SK-N-SH treated with all-trans-retinoic acid at 6 μM for 48 hours (cell line): Measurements from ENCODE around the gene SMC4.

Experiments used
- ATAC-seq: fragments of 200-7000 bp; cut with Tn5 transposase; 3 replicates; pipeline ENCODE4 v1.9.1; 2020; ENCODE audit warnings: mild to moderate bottlenecking, moderate library complexity
- ARNTL ChIP-seq: fragments of 450-650 bp; formaldehyde crosslinking; IDR thresholded peaks from 2 replicates; pipeline ENCODE4 v1.5.0; 2020; ENCODE audit warnings: low read depth, mild to moderate bottlenecking, moderate library complexity, borderline replicate concordance
- BACH2 ChIP-seq: fragments of 250-450 bp; sonication (Bioruptor Pico); IDR thresholded peaks from 2 replicates; pipeline ENCODE4 v1.9.0; 2021; ENCODE audit warnings: mild to moderate bottlenecking, borderline replicate concordance
- CSDC2 ChIP-seq: fragments of 250-450 bp; sonication (Bioruptor Pico); IDR thresholded peaks from 2 replicates; pipeline ENCODE4 v1.5.0; 2020; ENCODE audit warnings: mild to moderate bottlenecking, moderate library complexity
- ESRRG ChIP-seq: fragments of 250-450 bp; sonication (Bioruptor Pico); IDR thresholded peaks from 2 replicates; pipeline ENCODE4 v1.6.1; 2021; ENCODE audit warnings: mild to moderate bottlenecking
- GLIS3 ChIP-seq: fragments of 250-450 bp; sonication (Bioruptor Pico); IDR thresholded peaks from 2 replicates; pipeline ENCODE4 v1.5.0; 2020; ENCODE audit warnings: mild to moderate bottlenecking, moderate library complexity
- ISL1 ChIP-seq: fragments of 250-450 bp; sonication (Bioruptor Pico); IDR thresholded peaks from 2 replicates; pipeline ENCODE4 v2.1.2; 2022; ENCODE audit warnings: mild to moderate bottlenecking, moderate library complexity
- OSR1 ChIP-seq: fragments of 250-450 bp; sonication (Bioruptor Pico); IDR thresholded peaks from 2 replicates; pipeline ENCODE4 v1.8.0; 2022; ENCODE audit warnings: moderate library complexity, mild to moderate bottlenecking, inconsistent platforms
- PPARA ChIP-seq: fragments of 250-450 bp; sonication (Bioruptor Pico); IDR thresholded peaks from 2 replicates; pipeline ENCODE4 v1.5.0; 2020; ENCODE audit warnings: mild to moderate bottlenecking, borderline replicate concordance
- RARB ChIP-seq: fragments of 250-450 bp; sonication (Bioruptor Pico); IDR thresholded peaks from 2 replicates; pipeline ENCODE4 v1.8.0; 2021; ENCODE audit warnings: mild to moderate bottlenecking, moderate library complexity
- SNAI2 ChIP-seq: fragments of 250-450 bp; sonication (Bioruptor Pico); IDR thresholded peaks from 2 replicates; pipeline ENCODE4 v1.5.0; 2020; ENCODE audit warnings: mild to moderate bottlenecking, moderate library complexity
- TCF4 ChIP-seq: fragments of 250-450 bp; sonication (Bioruptor Pico); IDR thresholded peaks from 2 replicates; pipeline ENCODE4 v1.8.0; 2021; ENCODE audit warnings: mild to moderate bottlenecking, moderate library complexity, borderline replicate concordance
- TOX ChIP-seq: fragments of 250-450 bp; sonication (Bioruptor Pico); IDR thresholded peaks from 2 replicates; pipeline ENCODE4 v1.8.0; 2021; ENCODE audit warnings: mild to moderate bottlenecking, moderate library complexity, borderline replicate concordance
- ZC3H10 ChIP-seq: fragments of 250-450 bp; sonication (Bioruptor Pico); IDR thresholded peaks from 2 replicates; pipeline ENCODE4 v1.5.1; 2021; ENCODE audit warnings: mild to moderate bottlenecking, moderate library complexity
- ZFP3 ChIP-seq: fragments of 250-450 bp; sonication (Bioruptor Pico); IDR thresholded peaks from 2 replicates; pipeline ENCODE4 v1.5.0; 2020; ENCODE audit warnings: mild to moderate bottlenecking, moderate library complexity
- ZFP30 ChIP-seq: fragments of 450-650 bp; formaldehyde crosslinking; IDR thresholded peaks from 2 replicates; pipeline ENCODE4 v1.5.0; 2022; ENCODE audit warnings: mild to moderate bottlenecking, moderate library complexity
- ZNF565 ChIP-seq: fragments of 450-650 bp; formaldehyde crosslinking; conservative IDR thresholded peaks from 2 replicates; pipeline ENCODE4 v1.5.0; 2020; ENCODE audit warnings: low read depth, mild to moderate bottlenecking, moderate library complexity
- ZNF70 ChIP-seq: fragments of 450-650 bp; formaldehyde crosslinking; IDR thresholded peaks from 2 replicates; pipeline ENCODE4 v1.5.0; 2020; ENCODE audit warnings: mild to moderate bottlenecking, moderate library complexity
- ZNF8 ChIP-seq: fragments of 450-650 bp; formaldehyde crosslinking; IDR thresholded peaks from 2 replicates; pipeline ENCODE4 v1.5.0; 2020; ENCODE audit warnings: mild to moderate bottlenecking, moderate library complexity
- TF ChIP-seq, protein P1 (sequence below): fragments of 250-450 bp; sonication (Bioruptor Pico); IDR thresholded peaks from 2 replicates; pipeline ENCODE4 v1.8.0; 2020; ENCODE audit warnings: mild to moderate bottlenecking, moderate library complexity, borderline replicate concordance
- TF ChIP-seq, protein P2 (sequence below): fragments of 250-450 bp; sonication (Bioruptor Pico); IDR thresholded peaks from 2 replicates; pipeline ENCODE4 v1.8.0; 2021; ENCODE audit warnings: low read depth, mild to moderate bottlenecking, moderate library complexity, borderline replicate concordance
- TF ChIP-seq, protein P3 (sequence below): fragments of 250-450 bp; sonication (Bioruptor Pico); IDR thresholded peaks from 2 replicates; pipeline ENCODE4 v1.5.1; 2021; ENCODE audit warnings: mild to moderate bottlenecking, moderate library complexity
- TF ChIP-seq, protein P4 (sequence below): fragments of 250-450 bp; sonication (Bioruptor Pico); IDR thresholded peaks from 2 replicates; pipeline ENCODE4 v1.5.0; 2020; ENCODE audit warnings: mild to moderate bottlenecking, moderate library complexity
- TF ChIP-seq, protein P5 (sequence below): fragments of 250-450 bp; sonication (Bioruptor Pico); IDR thresholded peaks from 2 replicates; pipeline ENCODE4 v1.5.1; 2020; ENCODE audit warnings: low read depth, mild to moderate bottlenecking, moderate library complexity

Gene SMC4

DNA sequence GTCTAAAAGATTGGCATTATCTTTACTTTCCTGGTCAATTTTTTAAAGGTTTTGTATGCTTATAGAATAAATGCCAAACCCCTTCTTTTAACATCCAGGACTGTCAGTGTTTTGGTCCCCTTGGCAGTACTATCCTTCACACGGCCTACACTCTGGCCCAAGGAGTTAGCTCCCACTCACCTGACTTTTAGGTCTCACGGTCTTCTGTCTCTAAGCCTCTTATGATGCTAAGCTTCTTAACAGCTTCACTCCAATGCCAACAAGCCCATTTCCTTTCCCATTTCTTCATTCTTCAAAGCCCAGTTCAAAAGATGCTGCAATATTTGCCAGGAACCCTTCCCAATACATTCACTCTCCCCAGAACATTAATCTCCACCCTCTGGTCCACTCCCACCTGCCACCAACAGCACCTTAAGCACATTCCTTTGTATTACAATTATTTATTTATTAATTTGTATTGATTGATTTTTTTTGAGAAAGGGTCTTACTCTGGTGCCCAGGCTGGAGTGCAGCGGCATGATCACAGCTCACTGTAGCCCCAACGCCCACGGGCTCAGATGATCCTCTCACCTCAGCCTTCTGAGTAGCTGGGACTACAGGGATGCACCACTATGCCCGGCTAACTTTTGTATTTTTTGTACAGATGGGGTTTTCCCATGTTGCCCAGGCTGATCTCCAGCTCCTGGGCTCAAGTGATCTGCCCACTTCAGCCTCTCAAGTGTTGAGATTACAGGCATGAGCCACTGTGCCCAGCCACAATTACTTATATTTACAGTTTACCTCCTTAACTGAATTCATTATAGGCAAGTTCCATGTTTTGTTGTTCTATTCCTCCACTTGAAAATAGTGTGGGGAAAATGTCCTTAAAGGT, 28.2 kb upstream of the SMC4 start:
- ATAC-seq: no peak
- TF ChIP-seq ZNF8 (CRISPR knock-in tag): no peak
- TF ChIP-seq CSDC2 (CRISPR knock-in tag): no peak
- no peak for TF ChIP-seq BACH2 (CRISPR knock-in tag)
- no peak for TF ChIP-seq ZFP30 (CRISPR knock-in tag)

DNA sequence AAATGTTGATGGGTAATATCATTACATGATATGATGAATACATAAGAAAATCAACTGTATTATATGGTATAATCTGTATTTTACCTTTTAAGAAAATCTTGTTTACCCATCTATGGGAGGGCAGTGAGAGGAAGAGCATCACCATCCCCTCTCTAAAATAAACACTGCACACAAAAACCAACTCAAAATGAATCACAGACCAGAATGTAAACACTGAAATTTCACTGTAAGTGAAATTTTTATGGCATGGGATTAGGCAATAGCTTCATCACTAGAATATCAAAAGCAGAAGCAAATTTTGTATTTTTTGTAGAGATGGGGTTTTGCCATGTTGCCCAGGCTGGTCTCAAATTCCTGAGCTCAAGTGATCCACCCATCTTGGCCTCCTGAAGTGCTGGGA, 26.7 kb upstream of the SMC4 start:
- ATAC-seq: no peak
- TF ChIP-seq, protein P1, sequence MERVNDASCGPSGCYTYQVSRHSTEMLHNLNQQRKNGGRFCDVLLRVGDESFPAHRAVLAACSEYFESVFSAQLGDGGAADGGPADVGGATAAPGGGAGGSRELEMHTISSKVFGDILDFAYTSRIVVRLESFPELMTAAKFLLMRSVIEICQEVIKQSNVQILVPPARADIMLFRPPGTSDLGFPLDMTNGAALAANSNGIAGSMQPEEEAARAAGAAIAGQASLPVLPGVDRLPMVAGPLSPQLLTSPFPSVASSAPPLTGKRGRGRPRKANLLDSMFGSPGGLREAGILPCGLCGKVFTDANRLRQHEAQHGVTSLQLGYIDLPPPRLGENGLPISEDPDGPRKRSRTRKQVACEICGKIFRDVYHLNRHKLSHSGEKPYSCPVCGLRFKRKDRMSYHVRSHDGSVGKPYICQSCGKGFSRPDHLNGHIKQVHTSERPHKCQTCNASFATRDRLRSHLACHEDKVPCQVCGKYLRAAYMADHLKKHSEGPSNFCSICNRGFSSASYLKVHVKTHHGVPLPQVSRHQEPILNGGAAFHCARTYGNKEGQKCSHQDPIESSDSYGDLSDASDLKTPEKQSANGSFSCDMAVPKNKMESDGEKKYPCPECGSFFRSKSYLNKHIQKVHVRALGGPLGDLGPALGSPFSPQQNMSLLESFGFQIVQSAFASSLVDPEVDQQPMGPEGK (CRISPR knock-in tag): no peak
- TF ChIP-seq, protein P2, sequence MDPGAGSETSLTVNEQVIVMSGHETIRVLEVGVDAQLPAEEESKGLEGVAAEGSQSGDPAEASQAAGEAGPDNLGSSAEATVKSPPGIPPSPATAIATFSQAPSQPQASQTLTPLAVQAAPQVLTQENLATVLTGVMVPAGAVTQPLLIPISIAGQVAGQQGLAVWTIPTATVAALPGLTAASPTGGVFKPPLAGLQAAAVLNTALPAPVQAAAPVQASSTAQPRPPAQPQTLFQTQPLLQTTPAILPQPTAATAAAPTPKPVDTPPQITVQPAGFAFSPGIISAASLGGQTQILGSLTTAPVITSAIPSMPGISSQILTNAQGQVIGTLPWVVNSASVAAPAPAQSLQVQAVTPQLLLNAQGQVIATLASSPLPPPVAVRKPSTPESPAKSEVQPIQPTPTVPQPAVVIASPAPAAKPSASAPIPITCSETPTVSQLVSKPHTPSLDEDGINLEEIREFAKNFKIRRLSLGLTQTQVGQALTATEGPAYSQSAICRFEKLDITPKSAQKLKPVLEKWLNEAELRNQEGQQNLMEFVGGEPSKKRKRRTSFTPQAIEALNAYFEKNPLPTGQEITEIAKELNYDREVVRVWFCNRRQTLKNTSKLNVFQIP (CRISPR knock-in tag): no peak
- no peak for TF ChIP-seq OSR1 (CRISPR knock-in tag)
- TF ChIP-seq, protein P3, sequence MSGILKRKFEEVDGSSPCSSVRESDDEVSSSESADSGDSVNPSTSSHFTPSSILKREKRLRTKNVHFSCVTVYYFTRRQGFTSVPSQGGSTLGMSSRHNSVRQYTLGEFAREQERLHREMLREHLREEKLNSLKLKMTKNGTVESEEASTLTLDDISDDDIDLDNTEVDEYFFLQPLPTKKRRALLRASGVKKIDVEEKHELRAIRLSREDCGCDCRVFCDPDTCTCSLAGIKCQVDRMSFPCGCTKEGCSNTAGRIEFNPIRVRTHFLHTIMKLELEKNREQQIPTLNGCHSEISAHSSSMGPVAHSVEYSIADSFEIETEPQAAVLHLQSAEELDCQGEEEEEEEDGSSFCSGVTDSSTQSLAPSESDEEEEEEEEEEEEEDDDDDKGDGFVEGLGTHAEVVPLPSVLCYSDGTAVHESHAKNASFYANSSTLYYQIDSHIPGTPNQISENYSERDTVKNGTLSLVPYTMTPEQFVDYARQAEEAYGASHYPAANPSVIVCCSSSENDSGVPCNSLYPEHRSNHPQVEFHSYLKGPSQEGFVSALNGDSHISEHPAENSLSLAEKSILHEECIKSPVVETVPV (CRISPR knock-in tag): no peak
- TF ChIP-seq ZC3H10 (CRISPR knock-in tag): no peak
- no peak for TF ChIP-seq ISL1 (CRISPR knock-in tag)
- no peak for TF ChIP-seq BACH2 (CRISPR knock-in tag)
- TF ChIP-seq TOX (CRISPR knock-in tag): no peak
- TF ChIP-seq, protein P4, sequence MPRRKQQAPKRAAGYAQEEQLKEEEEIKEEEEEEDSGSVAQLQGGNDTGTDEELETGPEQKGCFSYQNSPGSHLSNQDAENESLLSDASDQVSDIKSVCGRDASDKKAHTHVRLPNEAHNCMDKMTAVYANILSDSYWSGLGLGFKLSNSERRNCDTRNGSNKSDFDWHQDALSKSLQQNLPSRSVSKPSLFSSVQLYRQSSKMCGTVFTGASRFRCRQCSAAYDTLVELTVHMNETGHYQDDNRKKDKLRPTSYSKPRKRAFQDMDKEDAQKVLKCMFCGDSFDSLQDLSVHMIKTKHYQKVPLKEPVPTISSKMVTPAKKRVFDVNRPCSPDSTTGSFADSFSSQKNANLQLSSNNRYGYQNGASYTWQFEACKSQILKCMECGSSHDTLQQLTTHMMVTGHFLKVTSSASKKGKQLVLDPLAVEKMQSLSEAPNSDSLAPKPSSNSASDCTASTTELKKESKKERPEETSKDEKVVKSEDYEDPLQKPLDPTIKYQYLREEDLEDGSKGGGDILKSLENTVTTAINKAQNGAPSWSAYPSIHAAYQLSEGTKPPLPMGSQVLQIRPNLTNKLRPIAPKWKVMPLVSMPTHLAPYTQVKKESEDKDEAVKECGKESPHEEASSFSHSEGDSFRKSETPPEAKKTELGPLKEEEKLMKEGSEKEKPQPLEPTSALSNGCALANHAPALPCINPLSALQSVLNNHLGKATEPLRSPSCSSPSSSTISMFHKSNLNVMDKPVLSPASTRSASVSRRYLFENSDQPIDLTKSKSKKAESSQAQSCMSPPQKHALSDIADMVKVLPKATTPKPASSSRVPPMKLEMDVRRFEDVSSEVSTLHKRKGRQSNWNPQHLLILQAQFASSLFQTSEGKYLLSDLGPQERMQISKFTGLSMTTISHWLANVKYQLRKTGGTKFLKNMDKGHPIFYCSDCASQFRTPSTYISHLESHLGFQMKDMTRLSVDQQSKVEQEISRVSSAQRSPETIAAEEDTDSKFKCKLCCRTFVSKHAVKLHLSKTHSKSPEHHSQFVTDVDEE: no peak
- no peak for TF ChIP-seq GLIS3
- no peak for TF ChIP-seq ZNF565 (CRISPR knock-in tag)
- TF ChIP-seq TCF4 (CRISPR knock-in tag): no peak
- TF ChIP-seq, protein P5, sequence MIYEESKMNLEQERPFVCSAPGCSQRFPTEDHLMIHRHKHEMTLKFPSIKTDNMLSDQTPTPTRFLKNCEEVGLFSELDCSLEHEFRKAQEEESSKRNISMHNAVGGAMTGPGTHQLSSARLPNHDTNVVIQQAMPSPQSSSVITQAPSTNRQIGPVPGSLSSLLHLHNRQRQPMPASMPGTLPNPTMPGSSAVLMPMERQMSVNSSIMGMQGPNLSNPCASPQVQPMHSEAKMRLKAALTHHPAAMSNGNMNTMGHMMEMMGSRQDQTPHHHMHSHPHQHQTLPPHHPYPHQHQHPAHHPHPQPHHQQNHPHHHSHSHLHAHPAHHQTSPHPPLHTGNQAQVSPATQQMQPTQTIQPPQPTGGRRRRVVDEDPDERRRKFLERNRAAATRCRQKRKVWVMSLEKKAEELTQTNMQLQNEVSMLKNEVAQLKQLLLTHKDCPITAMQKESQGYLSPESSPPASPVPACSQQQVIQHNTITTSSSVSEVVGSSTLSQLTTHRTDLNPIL (CRISPR knock-in tag): no peak
- TF ChIP-seq SNAI2 (CRISPR knock-in tag): no peak
- no peak for TF ChIP-seq ZFP3 (CRISPR knock-in tag)
- TF ChIP-seq PPARA (CRISPR knock-in tag): no peak

DNA sequence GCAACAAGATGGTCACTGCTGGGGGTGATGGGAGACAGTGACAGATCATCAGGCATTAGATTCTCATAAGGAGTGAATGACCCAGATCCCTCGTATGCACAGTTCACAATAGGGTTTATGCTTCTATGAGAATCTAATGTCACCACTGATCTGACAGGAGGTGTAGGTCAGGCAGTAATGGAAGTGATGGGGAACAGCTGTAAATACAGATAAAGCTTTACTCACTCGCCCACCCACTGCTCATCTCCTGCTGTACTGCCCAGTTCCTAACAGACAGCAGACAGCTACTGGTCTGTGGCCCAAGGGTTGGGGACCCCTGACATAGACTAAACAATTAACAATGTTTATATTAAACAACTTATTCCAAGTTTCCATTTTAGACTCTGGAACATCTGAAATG, 25.8 kb upstream of the SMC4 start:
- ATAC-seq: no peak
- TF ChIP-seq ISL1 (CRISPR knock-in tag) (no peak), GLIS3 (no peak), ZNF70 (CRISPR knock-in tag) (no peak), ZC3H10 (CRISPR knock-in tag) (no peak), TCF4 (CRISPR knock-in tag) (no peak), BACH2 (CRISPR knock-in tag) (no peak), ESRRG (CRISPR knock-in tag) (no peak), PPARA (CRISPR knock-in tag) (no peak), ARNTL (CRISPR knock-in tag) (no peak), SNAI2 (CRISPR knock-in tag) (no peak), RARB (no peak), ZNF8 (CRISPR knock-in tag) (no peak), ZFP3 (CRISPR knock-in tag) (no peak), OSR1 (CRISPR knock-in tag) (no peak), TOX (CRISPR knock-in tag) (no peak)
- TF ChIP-seq, protein P1 (CRISPR knock-in tag): no peak
- TF ChIP-seq, protein P2 (CRISPR knock-in tag): no peak
